Measurements from ENCODE around the gene BDKRB1.

Gene BDKRB1

DNA sequence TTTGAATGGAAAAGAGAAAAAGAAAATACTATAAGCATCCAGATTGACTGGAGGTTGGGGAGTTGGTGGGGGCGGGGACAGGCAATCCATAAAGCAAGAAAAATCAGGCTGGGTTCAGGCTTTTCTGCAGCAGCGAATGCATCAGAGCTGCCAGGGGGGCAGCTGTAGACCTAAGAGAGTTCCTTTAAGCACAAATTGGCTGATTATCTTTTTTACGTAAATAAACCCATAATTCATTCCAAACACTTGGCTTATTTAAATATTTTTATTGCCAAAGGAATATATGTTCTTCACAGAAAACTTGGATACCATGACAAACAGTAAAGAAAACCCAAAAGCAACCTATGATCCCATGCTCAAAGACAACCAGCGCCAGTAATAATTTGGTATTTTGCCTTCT is 41.2 kb upstream of the BDKRB1 start:
- DNase-seq, result no peak
- no peak overlapping the region for H3K4me3 ChIP-seq (ENCODE audit: control insufficient read depth in 1 of 7, extremely low read depth in 1 of 7, insufficient read depth in 4 of 7, low read depth in 2 of 7, low read length in 6 of 7)
- peaks cover 0 to 21% (median 5%) of the 10 kb centered on the region in 5 experiments for H3K9me3 ChIP-seq (ENCODE audit: control extremely low read depth in 1 of 5, control insufficient read depth in 4 of 5, insufficient read depth in 2 of 5, low read depth in 1 of 5, low read length in 4 of 5)
- H3K4me1 ChIP-seq (ENCODE audit: control extremely low read depth in 1 of 4, control insufficient read depth in 4 of 4, insufficient read depth in 4 of 4, low read length in 3 of 4), result no peaks in the 10 kb centered on the region
- WGBS (ENCODE audit: insufficient coverage), result 100% methylated on average over 1 of the region's 4 CpGs
- no peaks in the 10 kb centered on the region for H3K36me3 ChIP-seq (ENCODE audit: control insufficient read depth in 4 of 4, insufficient read depth in 4 of 4, low read length in 3 of 4)
- ChIA-PET POLR2A (interaction anchor here (0.7 kb wide), 1 partner anchor 25 kb away, joined by 5 read pairs; no protein-coding TSS in a partner anchor), CTCF (interaction anchor here (1.5 kb wide), 1 partner anchor 114 kb away, joined by 3 read pairs; no protein-coding TSS in a partner anchor)
- H3K27ac ChIP-seq (ENCODE audit: insufficient read depth in 1 of 2, low read depth in 1 of 2, low read length in 2 of 2, poor library complexity in 1 of 2, severe bottlenecking in 2 of 2), result no peak overlapping the region
- peaks cover 0 to 23% (median 3%) of the 10 kb centered on the region in 5 experiments for H3K27me3 ChIP-seq (replicated peaks in 2 of 5; ENCODE audit: control insufficient read depth in 4 of 5, insufficient read depth in 5 of 5, low read length in 4 of 5)

DNA sequence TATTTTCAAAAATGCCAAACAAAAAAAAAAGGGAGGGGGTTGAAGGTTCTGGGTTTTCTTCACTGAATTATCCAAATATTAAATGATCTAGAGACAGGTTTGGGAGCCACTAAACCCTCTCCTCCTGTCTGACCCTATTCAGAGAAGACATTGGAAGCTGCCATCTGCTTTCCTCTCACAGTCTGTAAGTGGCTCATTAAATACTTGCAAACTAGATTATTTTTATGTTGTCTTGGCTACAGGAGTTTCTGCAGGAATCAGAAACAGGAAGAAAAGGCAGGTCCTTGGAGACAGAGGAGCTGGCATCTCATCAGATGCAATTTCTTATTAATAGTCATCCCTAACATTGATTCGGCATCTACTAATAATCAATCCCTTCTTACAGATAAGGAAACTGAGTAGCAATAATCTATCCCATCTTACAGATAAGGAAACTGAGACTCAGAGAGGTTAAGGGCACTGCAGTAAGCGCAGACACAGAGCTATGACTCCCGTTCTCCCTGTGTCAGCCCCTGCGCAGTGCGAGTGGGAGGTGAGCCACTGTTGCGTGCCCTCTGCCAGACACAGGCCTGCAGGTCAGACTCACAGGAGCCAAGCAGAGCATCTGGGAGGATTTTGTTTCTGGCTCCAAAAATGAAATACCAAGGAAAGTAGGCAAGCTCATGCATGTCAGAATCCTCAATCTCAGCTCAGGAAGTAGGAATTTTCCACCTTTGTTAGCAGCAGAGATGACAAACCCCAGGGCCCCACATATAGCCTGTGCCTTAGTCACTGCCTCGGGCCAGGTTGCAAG is 40.4 kb upstream of the BDKRB1 start:
- ChIA-PET POLR2A (interaction anchor here (0.7 kb wide), 1 partner anchor 26 kb away, joined by 5 read pairs; no protein-coding TSS in a partner anchor), CTCF (interaction anchor here (1.5 kb wide), 1 partner anchor 115 kb away, joined by 3 read pairs; no protein-coding TSS in a partner anchor)
- Histone ChIP-seq H3K9me3 (ENCODE audit: control extremely low read depth in 1 of 5, control insufficient read depth in 4 of 5, insufficient read depth in 2 of 5, low read depth in 1 of 5, low read length in 4 of 5) (peaks cover 0 to 21% (median 5%) of the 10 kb centered on the region in 5 experiments), H3K4me3 (ENCODE audit: control insufficient read depth in 1 of 7, extremely low read depth in 1 of 7, insufficient read depth in 4 of 7, low read depth in 2 of 7, low read length in 6 of 7) (no peak overlapping the region), H3K36me3 (ENCODE audit: control insufficient read depth in 4 of 4, insufficient read depth in 4 of 4, low read length in 3 of 4) (no peaks in the 10 kb centered on the region), H3K27ac (ENCODE audit: insufficient read depth in 1 of 2, low read depth in 1 of 2, low read length in 2 of 2, poor library complexity in 1 of 2, severe bottlenecking in 2 of 2) (no peak overlapping the region), H3K4me1 (ENCODE audit: control extremely low read depth in 1 of 4, control insufficient read depth in 4 of 4, insufficient read depth in 4 of 4, low read length in 3 of 4) (no peaks in the 10 kb centered on the region), H3K27me3 (replicated peaks in 2 of 5; ENCODE audit: control insufficient read depth in 4 of 5, insufficient read depth in 5 of 5, low read length in 4 of 5) (peaks cover 0 to 26% (median 3%) of the 10 kb centered on the region in 5 experiments)
- WGBS (ENCODE audit: insufficient coverage), result 91% methylated on average over 6 of the region's 7 CpGs
- DNase-seq, result no peak

DNA sequence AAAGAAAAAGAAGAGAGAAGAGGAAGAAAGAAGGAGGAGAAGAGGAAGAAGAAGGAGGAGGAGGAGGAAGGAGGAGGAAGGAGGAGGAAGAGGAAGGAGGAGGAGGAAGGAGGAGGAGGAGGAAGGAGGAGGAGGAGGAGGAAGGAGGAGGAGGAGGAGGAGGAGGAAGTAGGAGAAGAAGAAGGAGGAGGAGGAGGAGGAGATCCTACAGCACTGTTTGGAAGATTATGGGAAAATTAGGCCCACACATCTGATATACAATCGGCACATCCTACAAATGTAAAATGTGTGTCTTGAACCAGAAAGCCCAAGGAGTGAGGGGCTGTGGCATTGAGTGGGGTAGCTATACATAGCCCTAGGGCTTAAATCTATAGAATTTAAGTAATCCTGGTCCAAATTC is 39.4 kb upstream of the BDKRB1 start:
- Histone ChIP-seq H3K27ac (ENCODE audit: insufficient read depth in 1 of 2, low read depth in 1 of 2, low read length in 2 of 2, poor library complexity in 1 of 2, severe bottlenecking in 2 of 2) (no peak overlapping the region), H3K27me3 (replicated peaks in 2 of 5; ENCODE audit: control insufficient read depth in 4 of 5, insufficient read depth in 5 of 5, low read length in 4 of 5) (peaks cover 0 to 25% (median 3%) of the 10 kb centered on the region in 5 experiments), H3K36me3 (ENCODE audit: control insufficient read depth in 4 of 4, insufficient read depth in 4 of 4, low read length in 3 of 4) (no peaks in the 10 kb centered on the region), H3K9me3 (ENCODE audit: control extremely low read depth in 1 of 5, control insufficient read depth in 4 of 5, insufficient read depth in 2 of 5, low read depth in 1 of 5, low read length in 4 of 5) (peaks cover 0 to 14% (median 5%) of the 10 kb centered on the region in 5 experiments), H3K4me3 (ENCODE audit: control insufficient read depth in 1 of 7, extremely low read depth in 1 of 7, insufficient read depth in 4 of 7, low read depth in 2 of 7, low read length in 6 of 7) (no peak overlapping the region), H3K4me1 (ENCODE audit: control extremely low read depth in 1 of 4, control insufficient read depth in 4 of 4, insufficient read depth in 4 of 4, low read length in 3 of 4) (no peaks in the 10 kb centered on the region)
- ChIA-PET CTCF (no interaction called here), POLR2A (interaction anchor here (0.5 kb wide), 1 partner anchor 13 kb away, joined by 3 read pairs; no protein-coding TSS in a partner anchor)
- no CpG with 5 or more reads among the region's 1 CpG for WGBS (ENCODE audit: insufficient coverage)
- no peak for DNase-seq

- POLR2A ChIA-PET, result no interaction called here
- Histone ChIP-seq H3K36me3 (ENCODE audit: control insufficient read depth in 4 of 4, insufficient read depth in 4 of 4, low read length in 3 of 4) (no peaks in the 10 kb centered on the region), H3K4me1 (ENCODE audit: control extremely low read depth in 1 of 4, control insufficient read depth in 4 of 4, insufficient read depth in 4 of 4, low read length in 3 of 4) (no peaks in the 10 kb centered on the region), H3K27ac (ENCODE audit: insufficient read depth in 1 of 2, low read depth in 1 of 2, low read length in 2 of 2, poor library complexity in 1 of 2, severe bottlenecking in 2 of 2) (no peak overlapping the region), H3K27me3 (replicated peaks in 2 of 5; ENCODE audit: control insufficient read depth in 4 of 5, insufficient read depth in 5 of 5, low read length in 4 of 5) (peaks cover 0 to 31% (median 3%) of the 10 kb centered on the region in 5 experiments), H3K4me3 (ENCODE audit: control insufficient read depth in 1 of 7, extremely low read depth in 1 of 7, insufficient read depth in 4 of 7, low read depth in 2 of 7, low read length in 6 of 7) (no peak overlapping the region), H3K9me3 (ENCODE audit: control extremely low read depth in 1 of 5, control insufficient read depth in 4 of 5, insufficient read depth in 2 of 5, low read depth in 1 of 5, low read length in 4 of 5) (peaks cover 0 to 10% (median 3%) of the 10 kb centered on the region in 5 experiments)
- 77% methylated on average over 8 of the region's 8 CpGs for WGBS (ENCODE audit: insufficient coverage)
- CTCF ChIA-PET, result interaction anchor here (0.7 kb wide), 1 partner anchor 9 kb away, joined by 3 read pairs; no protein-coding TSS in a partner anchor
- no peak for DNase-seq
Measured at GRCh38 chr14:96217376-96217913, 38.6 kb upstream of the BDKRB1 start.

DNA sequence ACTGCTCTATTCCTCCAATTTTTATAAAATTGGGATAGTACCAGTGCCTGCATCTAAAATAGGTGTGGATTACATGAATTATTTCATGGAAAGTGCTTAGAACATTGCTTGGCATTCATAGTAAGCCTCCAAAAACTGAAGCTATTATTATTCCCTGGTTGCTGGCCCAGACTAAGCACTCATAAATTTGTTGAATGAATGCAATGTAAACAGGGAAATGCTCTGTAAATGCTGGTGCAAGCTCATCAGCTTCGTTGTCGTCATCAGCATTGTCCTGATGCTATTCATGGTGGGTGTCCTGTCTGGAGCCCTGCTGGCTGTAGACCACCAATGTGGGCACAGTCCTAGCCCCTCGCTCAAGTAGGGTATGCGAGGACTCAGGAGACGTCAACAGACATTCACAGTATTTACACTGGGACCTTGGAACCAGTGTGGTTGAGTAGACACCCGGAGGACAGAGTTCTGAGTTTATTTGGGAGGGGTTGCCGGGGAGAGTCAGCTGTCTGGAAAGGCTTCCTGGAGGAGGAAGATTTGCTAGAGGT is 34.8 kb upstream of the BDKRB1 start:
- Histone ChIP-seq H3K9me3 (ENCODE audit: control extremely low read depth in 1 of 5, control insufficient read depth in 4 of 5, insufficient read depth in 2 of 5, low read depth in 1 of 5, low read length in 4 of 5) (no peaks in the 10 kb centered on the region), H3K36me3 (ENCODE audit: control insufficient read depth in 4 of 4, insufficient read depth in 4 of 4, low read length in 3 of 4) (no peaks in the 10 kb centered on the region), H3K27me3 (replicated peaks in 2 of 5; ENCODE audit: control insufficient read depth in 4 of 5, insufficient read depth in 5 of 5, low read length in 4 of 5) (peaks cover 0 to 20% (median 3%) of the 10 kb centered on the region in 5 experiments), H3K27ac (ENCODE audit: insufficient read depth in 1 of 2, low read depth in 1 of 2, low read length in 2 of 2, poor library complexity in 1 of 2, severe bottlenecking in 2 of 2) (no peak overlapping the region), H3K4me3 (ENCODE audit: control insufficient read depth in 1 of 7, extremely low read depth in 1 of 7, insufficient read depth in 4 of 7, low read depth in 2 of 7, low read length in 6 of 7) (no peak overlapping the region), H3K4me1 (ENCODE audit: control extremely low read depth in 1 of 4, control insufficient read depth in 4 of 4, insufficient read depth in 4 of 4, low read length in 3 of 4) (no peaks in the 10 kb centered on the region)
- DNase-seq, result no peak
- POLR2A ChIA-PET, result interaction anchor here (0.5 kb wide), 1 partner anchor 1349 kb away, joined by 3 read pairs; no protein-coding TSS in a partner anchor
- WGBS (ENCODE audit: insufficient coverage), result 98% methylated on average over 7 of the region's 7 CpGs
- CTCF ChIA-PET, result no interaction called here

- Histone ChIP-seq H3K4me1 (ENCODE audit: control extremely low read depth in 1 of 4, control insufficient read depth in 4 of 4, insufficient read depth in 4 of 4, low read length in 3 of 4) (no peaks in the 10 kb centered on the region), H3K27ac (ENCODE audit: insufficient read depth in 1 of 2, low read depth in 1 of 2, low read length in 2 of 2, poor library complexity in 1 of 2, severe bottlenecking in 2 of 2) (no peak overlapping the region), H3K4me3 (ENCODE audit: control insufficient read depth in 1 of 7, extremely low read depth in 1 of 7, insufficient read depth in 4 of 7, low read depth in 2 of 7, low read length in 6 of 7) (no peak overlapping the region), H3K9me3 (ENCODE audit: control extremely low read depth in 1 of 5, control insufficient read depth in 4 of 5, insufficient read depth in 2 of 5, low read depth in 1 of 5, low read length in 4 of 5) (no peaks in the 10 kb centered on the region), H3K27me3 (replicated peaks in 2 of 5; ENCODE audit: control insufficient read depth in 4 of 5, insufficient read depth in 5 of 5, low read length in 4 of 5) (peaks cover 0 to 20% (median 3%) of the 10 kb centered on the region in 5 experiments), H3K36me3 (ENCODE audit: control insufficient read depth in 4 of 4, insufficient read depth in 4 of 4, low read length in 3 of 4) (no peaks in the 10 kb centered on the region)
- 86% methylated on average over 8 of the region's 8 CpGs for WGBS (ENCODE audit: insufficient coverage)
- CTCF ChIA-PET, result no interaction called here
- POLR2A ChIA-PET, result interaction anchor here (0.5 kb wide), 1 partner anchor 1349 kb away, joined by 3 read pairs; no protein-coding TSS in a partner anchor
- DNase-seq, result no peak
Measured at GRCh38 chr14:96221841-96222240, 34.2 kb upstream of the BDKRB1 start.

Data from common myeloid progenitor, CD34-positive (primary cell).